Measurements from ENCODE around the gene LCE1A.

Gene LCE1A

GRCh38 chr1:152827173-152827572 lies at the start of gene LCE1A:
Gene LCE1A (plus strand): TSS chr1:152827473. CDS start chr1:152827473, 0 bp downstream.
- no peak for DNase-seq (ENCODE audit: low read depth in 2 of 2)

- DNase-seq (ENCODE audit: low read depth in 2 of 2), result no peak
Measured at GRCh38 chr1:152777510-152778137, 49.6 kb upstream of the LCE1A start.

GRCh38 chr1:152783095-152783494 lies 44.2 kb upstream of the LCE1A start:
- DNase-seq (ENCODE audit: low read depth in 2 of 2), result no peak

GRCh38 chr1:152786077-152786476 lies 41.2 kb upstream of the LCE1A start, which contains the start of gene LCE1E:
Gene LCE1E (plus strand): TSS chr1:152786257. CDS start chr1:152787300, 1,043 bp downstream.
- no peak for DNase-seq (ENCODE audit: low read depth in 2 of 2)

GRCh38 chr1:152795686-152796085 lies 31.6 kb upstream of the LCE1A start:
- no peak for DNase-seq (ENCODE audit: low read depth in 2 of 2)

- no peak for DNase-seq (ENCODE audit: low read depth in 2 of 2)
Measured at GRCh38 chr1:152796421-152796820, 30.9 kb upstream of the LCE1A start, which contains the start of gene LCE1D. Gene LCE1D (plus strand): TSS chr1:152796721. CDS start chr1:152797795, 1,074 bp downstream.

GRCh38 chr1:152801333-152801732 lies 25.9 kb upstream of the LCE1A start:
- no peak for DNase-seq (ENCODE audit: low read depth in 2 of 2)

- no peak for DNase-seq (ENCODE audit: low read depth in 2 of 2)
Measured at GRCh38 chr1:152806576-152806975, 20.7 kb upstream of the LCE1A start, which contains the start of gene LCE1C. Gene LCE1C (minus strand): TSS chr1:152806651. CDS start chr1:152805478, 1,173 bp downstream.

GRCh38 chr1:152811050-152811449 lies 16.2 kb upstream of the LCE1A start:
- DNase-seq (ENCODE audit: low read depth in 2 of 2), result no peak

- no peak for DNase-seq (ENCODE audit: low read depth in 2 of 2)
Measured at GRCh38 chr1:152811671-152812070, 15.6 kb upstream of the LCE1A start, which contains the start of gene LCE1B. Gene LCE1B (plus strand): TSS chr1:152811971. CDS start chr1:152812447, 476 bp downstream.

- no peak for DNase-seq (ENCODE audit: low read depth in 2 of 2)
Measured at GRCh38 chr1:152817309-152817708, 10.0 kb upstream of the LCE1A start.

GRCh38 chr1:152823294-152823693 lies 4.0 kb upstream of the LCE1A start:
- DNase-seq (ENCODE audit: low read depth in 2 of 2), result no peak

GRCh38 chr1:152824964-152825363 lies 2.3 kb upstream of the LCE1A start:
- DNase-seq (ENCODE audit: low read depth in 2 of 2), result no peak

- no peak for DNase-seq (ENCODE audit: low read depth in 2 of 2)
Measured at GRCh38 chr1:152836870-152837269, 9.6 kb downstream of the LCE1A start.

GRCh38 chr1:152842556-152842955 lies 15.3 kb downstream of the LCE1A start, which contains the start of gene LCE6A:
Gene LCE6A (plus strand): TSS chr1:152842856. CDS start chr1:152843521, 665 bp downstream.
- no peak for DNase-seq (ENCODE audit: low read depth in 2 of 2)

- no peak for DNase-seq (ENCODE audit: low read depth in 2 of 2)
Measured at GRCh38 chr1:152855661-152856060, 28.4 kb downstream of the LCE1A start.

- DNase-seq (ENCODE audit: low read depth in 2 of 2), result no peak
Measured at GRCh38 chr1:152858062-152858461, 30.8 kb downstream of the LCE1A start.

- no peak for DNase-seq (ENCODE audit: low read depth in 2 of 2)
Measured at GRCh38 chr1:152859696-152860095, 32.4 kb downstream of the LCE1A start, which contains the start of gene LCE7A. Gene LCE7A (plus strand): TSS chr1:152859996. CDS start chr1:152860698, 702 bp downstream.

- DNase-seq (ENCODE audit: low read depth in 2 of 2), result no peak
Measured at GRCh38 chr1:152860129-152860528, 32.9 kb downstream of the LCE1A start.

GRCh38 chr1:152861374-152861773 lies 34.1 kb downstream of the LCE1A start:
- no peak for DNase-seq (ENCODE audit: low read depth in 2 of 2)

GRCh38 chr1:152864443-152864842 lies 37.2 kb downstream of the LCE1A start:
- DNase-seq (ENCODE audit: low read depth in 2 of 2), result no peak

GRCh38 chr1:152866321-152866720 lies 39.0 kb downstream of the LCE1A start:
- DNase-seq (ENCODE audit: low read depth in 2 of 2), result no peak

GRCh38 chr1:152869808-152870419 lies 42.6 kb downstream of the LCE1A start:
- peak; percentile 27 to 41 for DNase-seq (ENCODE audit: low read depth in 2 of 2)
